K562 (cell line): ENCODE results near the gene FAM50A. TPM values are rescaled to one million over a fixed set of nuclear protein-coding genes. Genes with fewer than 3 reads are reported as not detected.

ENCODE experiments used
- ARID1B ChIP-seq: fragments of 450-650 bp; IDR thresholded peaks from 2 replicates; pipeline ENCODE4 v1.6.1; 2016; ENCODE audit warnings: antibody characterized with exemption, mild to moderate bottlenecking, inconsistent platforms
- BRCA1 ChIP-seq, 2 experiments: fragments of 450-650 bp in 1 of 2; sonication (generic) in 1 of 2; formaldehyde crosslinking in 1 of 2; IDR thresholded peaks; 2 replicates each; pipeline versions ENCODE4 v1.5.0 to v1.6.1; 2017 to 2020; ENCODE audit warnings: mild to moderate bottlenecking in 1 of 2, missing genetic modification reagents in 1 of 2
- CAMTA2 ChIP-seq: fragments of 250-450 bp; sonication (Bioruptor Pico); conservative IDR thresholded peaks from 2 replicates; pipeline ENCODE4 v1.5.1; 2022
- COPS2 ChIP-seq: fragments of 450-650 bp; conservative IDR thresholded peaks from 2 replicates; pipeline ENCODE4 v1.6.1; 2016; ENCODE audit warnings: mild to moderate bottlenecking, moderate library complexity
- KLF13 ChIP-seq: fragments of 450-650 bp; IDR thresholded peaks from 2 replicates; pipeline ENCODE4 v1.6.1; 2016; ENCODE audit warnings: missing genetic modification characterization, low read depth, mild to moderate bottlenecking, missing compliant biosample characterization, moderate library complexity, borderline replicate concordance
- NCOA2 ChIP-seq, 2 experiments: fragments of 450-650 bp; IDR thresholded peaks; 2 replicates each; pipeline ENCODE4 v1.6.1; 2018; ENCODE audit warnings: mild to moderate bottlenecking in 2 of 2, moderate library complexity in 1 of 2; ENCODE audit not compliant: partially characterized antibody in 2 of 2
- SRSF1 ChIP-seq: fragments of 200-400 bp; formaldehyde crosslinking; IDR thresholded peaks from 2 replicates; pipeline ENCODE4 v1.6.1; 2017; ENCODE audit warnings: mild to moderate bottlenecking, low read depth, low read length, moderate library complexity
- THRAP3 ChIP-seq: fragments of 450-650 bp; IDR thresholded peaks from 2 replicates; pipeline ENCODE4 v1.6.1; 2016; ENCODE audit warnings: mild to moderate bottlenecking, inconsistent platforms, borderline replicate concordance
- ZBTB1 ChIP-seq: sonication (generic); formaldehyde crosslinking; IDR thresholded peaks from 2 replicates; pipeline ENCODE4 v1.8.1; 2023; ENCODE audit warnings: missing genetic modification reagents, low read depth, mild to moderate bottlenecking, borderline replicate concordance
- ZFP30 ChIP-seq: fragments of 250-450 bp; sonication (Bioruptor Pico); IDR thresholded peaks from 2 replicates; pipeline ENCODE4 v1.8.0; 2022; ENCODE audit warnings: moderate library complexity, mild to moderate bottlenecking, inconsistent platforms, borderline replicate concordance
- polyA plus RNA-seq, 8 experiments: library from polyadenylated mRNA; depleted of rRNA in 4 of 8; stranded (reverse) in 5 of 8; unstranded in 3 of 8; fragments of >200 nt; fragmentation: Nextera tagmentation in 2 of 8; fragmentation: Illumina TruSeq in 1 of 8; extraction: Ambion mirVana in 2 of 8; extraction: Trizol in 1 of 8; gene quantifications; 2 replicates each; pipeline versions ENCODE4 v1.2.1 to v1.2.3, GENCODE V29; 2011 to 2014; ENCODE audit warnings: inconsistent platforms in 1 of 8, missing spikeins in 1 of 8
- total RNA-seq, 7 experiments: library from RNA; depleted of rRNA in 6 of 7; stranded (reverse); fragments of >200 nt in 6 of 7; fragmentation: Illumina TruSeq in 2 of 7; extraction: Trizol in 2 of 7; gene quantifications; 2 replicates each; pipeline versions ENCODE4 v1.2.1 to v1.2.3, GENCODE V29; 2011 to 2021; ENCODE audit warnings: low replicate concordance in 1 of 7
- TF ChIP-seq, protein P1 (sequence below): sonication (generic); formaldehyde crosslinking; IDR thresholded peaks from 2 replicates; pipeline ENCODE4 v1.8.0; 2022; ENCODE audit warnings: missing genetic modification reagents, mild to moderate bottlenecking, borderline replicate concordance
- TF ChIP-seq, protein P2 (sequence below): IDR thresholded peaks from 2 replicates; pipeline ENCODE4 v1.6.1; 2014; ENCODE audit warnings: antibody characterized with exemption
- TF ChIP-seq, protein P3 (sequence below): fragments of 250-450 bp; sonication (Bioruptor Pico); IDR thresholded peaks from 2 replicates; pipeline ENCODE4 v1.4.0; 2020; ENCODE audit warnings: mild to moderate bottlenecking, moderate library complexity, borderline replicate concordance
- TF ChIP-seq, protein P4 (sequence below): fragments of 250-450 bp; sonication (Bioruptor Pico); IDR thresholded peaks from 2 replicates; pipeline ENCODE4 v1.9.0; 2021; ENCODE audit warnings: mild to moderate bottlenecking, inconsistent platforms
- TF ChIP-seq, protein P5 (sequence below): sonication (generic); formaldehyde crosslinking; IDR thresholded peaks from 2 replicates; pipeline ENCODE4 v1.9.0; 2022; ENCODE audit warnings: mild to moderate bottlenecking, missing genetic modification reagents

The FAM50A gene
- total and polyA plus RNA-seq, 9 of the 15 experiments (the other 6 are each of a cell fraction or from before 2014, with no cell fraction given): 4.4 to 114 (median 67.3) TPM

DNA sequence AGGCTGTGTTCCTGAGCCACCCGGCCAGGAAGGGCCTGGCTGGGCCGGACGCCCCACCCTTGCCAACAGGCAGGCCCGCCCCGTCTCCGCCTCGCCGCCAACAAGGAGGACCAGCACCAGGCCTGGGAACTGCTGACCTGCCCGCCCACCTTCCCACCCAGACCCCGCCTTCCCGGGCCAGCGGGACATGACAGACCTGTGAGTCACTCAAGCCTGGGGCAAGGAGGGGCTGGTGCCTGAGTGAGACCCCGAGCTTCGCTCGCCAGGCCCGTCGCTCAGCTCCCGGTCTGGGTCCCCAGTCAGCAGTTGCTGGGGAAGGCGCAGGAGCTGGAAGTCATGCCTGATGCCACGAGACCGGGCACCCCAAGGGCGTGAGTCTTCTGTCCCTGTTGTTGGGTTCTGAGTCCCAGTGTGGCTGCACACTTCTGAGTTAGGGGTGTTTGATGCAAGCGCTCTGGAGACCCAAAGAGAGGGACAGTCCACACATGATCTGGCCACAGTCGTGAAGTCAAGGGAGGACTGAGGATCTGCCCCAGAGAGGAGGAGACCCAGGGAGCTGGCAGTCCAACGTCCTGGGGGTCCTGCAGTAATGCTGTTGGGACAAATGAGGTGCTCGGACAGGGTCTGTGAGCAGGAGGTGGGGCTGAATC, 34.6 kb upstream of the FAM50A start, which contains the start of gene DNASE1L1 (continued):
- no peak for TF ChIP-seq ZBTB1 (CRISPR knock-in tag)
- TF ChIP-seq, protein P1, sequence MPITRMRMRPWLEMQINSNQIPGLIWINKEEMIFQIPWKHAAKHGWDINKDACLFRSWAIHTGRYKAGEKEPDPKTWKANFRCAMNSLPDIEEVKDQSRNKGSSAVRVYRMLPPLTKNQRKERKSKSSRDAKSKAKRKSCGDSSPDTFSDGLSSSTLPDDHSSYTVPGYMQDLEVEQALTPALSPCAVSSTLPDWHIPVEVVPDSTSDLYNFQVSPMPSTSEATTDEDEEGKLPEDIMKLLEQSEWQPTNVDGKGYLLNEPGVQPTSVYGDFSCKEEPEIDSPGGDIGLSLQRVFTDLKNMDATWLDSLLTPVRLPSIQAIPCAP (CRISPR knock-in tag): no peak
- no peak for TF ChIP-seq ZFP30 (CRISPR knock-in tag)
- no peak for TF ChIP-seq NCOA2 (IDR thresholded peaks at IDR 0.05; ENCODE audit: partially characterized antibody in 2 of 2)
- TF ChIP-seq, protein P2, sequence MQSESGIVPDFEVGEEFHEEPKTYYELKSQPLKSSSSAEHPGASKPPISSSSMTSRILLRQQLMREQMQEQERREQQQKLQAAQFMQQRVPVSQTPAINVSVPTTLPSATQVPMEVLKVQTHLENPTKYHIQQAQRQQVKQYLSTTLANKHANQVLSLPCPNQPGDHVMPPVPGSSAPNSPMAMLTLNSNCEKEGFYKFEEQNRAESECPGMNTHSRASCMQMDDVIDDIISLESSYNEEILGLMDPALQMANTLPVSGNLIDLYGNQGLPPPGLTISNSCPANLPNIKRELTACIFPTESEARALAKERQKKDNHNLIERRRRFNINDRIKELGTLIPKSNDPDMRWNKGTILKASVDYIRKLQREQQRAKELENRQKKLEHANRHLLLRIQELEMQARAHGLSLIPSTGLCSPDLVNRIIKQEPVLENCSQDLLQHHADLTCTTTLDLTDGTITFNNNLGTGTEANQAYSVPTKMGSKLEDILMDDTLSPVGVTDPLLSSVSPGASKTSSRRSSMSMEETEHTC: no peak
- no peak for TF ChIP-seq THRAP3
- TF ChIP-seq, protein P3, sequence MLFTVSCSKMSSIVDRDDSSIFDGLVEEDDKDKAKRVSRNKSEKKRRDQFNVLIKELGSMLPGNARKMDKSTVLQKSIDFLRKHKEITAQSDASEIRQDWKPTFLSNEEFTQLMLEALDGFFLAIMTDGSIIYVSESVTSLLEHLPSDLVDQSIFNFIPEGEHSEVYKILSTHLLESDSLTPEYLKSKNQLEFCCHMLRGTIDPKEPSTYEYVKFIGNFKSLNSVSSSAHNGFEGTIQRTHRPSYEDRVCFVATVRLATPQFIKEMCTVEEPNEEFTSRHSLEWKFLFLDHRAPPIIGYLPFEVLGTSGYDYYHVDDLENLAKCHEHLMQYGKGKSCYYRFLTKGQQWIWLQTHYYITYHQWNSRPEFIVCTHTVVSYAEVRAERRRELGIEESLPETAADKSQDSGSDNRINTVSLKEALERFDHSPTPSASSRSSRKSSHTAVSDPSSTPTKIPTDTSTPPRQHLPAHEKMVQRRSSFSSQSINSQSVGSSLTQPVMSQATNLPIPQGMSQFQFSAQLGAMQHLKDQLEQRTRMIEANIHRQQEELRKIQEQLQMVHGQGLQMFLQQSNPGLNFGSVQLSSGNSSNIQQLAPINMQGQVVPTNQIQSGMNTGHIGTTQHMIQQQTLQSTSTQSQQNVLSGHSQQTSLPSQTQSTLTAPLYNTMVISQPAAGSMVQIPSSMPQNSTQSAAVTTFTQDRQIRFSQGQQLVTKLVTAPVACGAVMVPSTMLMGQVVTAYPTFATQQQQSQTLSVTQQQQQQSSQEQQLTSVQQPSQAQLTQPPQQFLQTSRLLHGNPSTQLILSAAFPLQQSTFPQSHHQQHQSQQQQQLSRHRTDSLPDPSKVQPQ (CRISPR knock-in tag): no peak
- TF ChIP-seq ARID1B: peak; percentile 74
- TF ChIP-seq CAMTA2: no peak
- TF ChIP-seq, protein P4, sequence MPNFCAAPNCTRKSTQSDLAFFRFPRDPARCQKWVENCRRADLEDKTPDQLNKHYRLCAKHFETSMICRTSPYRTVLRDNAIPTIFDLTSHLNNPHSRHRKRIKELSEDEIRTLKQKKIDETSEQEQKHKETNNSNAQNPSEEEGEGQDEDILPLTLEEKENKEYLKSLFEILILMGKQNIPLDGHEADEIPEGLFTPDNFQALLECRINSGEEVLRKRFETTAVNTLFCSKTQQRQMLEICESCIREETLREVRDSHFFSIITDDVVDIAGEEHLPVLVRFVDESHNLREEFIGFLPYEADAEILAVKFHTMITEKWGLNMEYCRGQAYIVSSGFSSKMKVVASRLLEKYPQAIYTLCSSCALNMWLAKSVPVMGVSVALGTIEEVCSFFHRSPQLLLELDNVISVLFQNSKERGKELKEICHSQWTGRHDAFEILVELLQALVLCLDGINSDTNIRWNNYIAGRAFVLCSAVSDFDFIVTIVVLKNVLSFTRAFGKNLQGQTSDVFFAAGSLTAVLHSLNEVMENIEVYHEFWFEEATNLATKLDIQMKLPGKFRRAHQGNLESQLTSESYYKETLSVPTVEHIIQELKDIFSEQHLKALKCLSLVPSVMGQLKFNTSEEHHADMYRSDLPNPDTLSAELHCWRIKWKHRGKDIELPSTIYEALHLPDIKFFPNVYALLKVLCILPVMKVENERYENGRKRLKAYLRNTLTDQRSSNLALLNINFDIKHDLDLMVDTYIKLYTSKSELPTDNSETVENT (CRISPR knock-in tag): no peak
- TF ChIP-seq, protein P5, sequence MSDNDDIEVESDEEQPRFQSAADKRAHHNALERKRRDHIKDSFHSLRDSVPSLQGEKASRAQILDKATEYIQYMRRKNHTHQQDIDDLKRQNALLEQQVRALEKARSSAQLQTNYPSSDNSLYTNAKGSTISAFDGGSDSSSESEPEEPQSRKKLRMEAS (CRISPR knock-in tag): peak; percentile 38; the same call in 1 of the 2 replicates
- TF ChIP-seq SRSF1: no peak
- TF ChIP-seq KLF13: no peak
- no peak for TF ChIP-seq COPS2
- TF ChIP-seq BRCA1 (IDR thresholded peaks at IDR 0.05): no peak
- no peak for TF ChIP-seq BRCA1 (CRISPR knock-in tag; IDR thresholded peaks at IDR 0.05)
